ENCODE results near the gene POU6F2.

GRCh38 chr7:39399458-39399857 is 421.7 kb downstream of the POU6F2 start:
- TF ChIP-seq CTCF (IDR thresholded peaks at IDR 0.05) (no peak), POLR2A (IDR thresholded peaks at IDR 0.05; ENCODE audit: low read depth) (no peak)
